Gastrocnemius medialis (tissue), 4 donors: ENCODE results near the gene PPP4R3B.

Experiments
- CTCF ChIP-seq, 5 experiments: fragments of 450-650 bp in 3 of 5; fragments of 200-600 bp in 2 of 5; sonication (generic) in 2 of 5; IDR thresholded peaks in 4 of 5; conservative IDR thresholded peaks in 1 of 5; 1 replicate in 4 of 5; 2 replicates in 1 of 5; pipeline ENCODE4 v1.5.1; 2016 to 2019; ENCODE audit warnings: antibody characterized with exemption in 5 of 5, mild to moderate bottlenecking in 3 of 5, moderate library complexity in 3 of 5
- POLR2A ChIP-seq, 2 donors: fragments of 450-650 bp; IDR thresholded peaks; one replicate each; pipeline ENCODE4 v1.6.1; 2017; ENCODE audit warnings: antibody characterized with exemption in 2 of 2, mild to moderate bottlenecking in 2 of 2, moderate library complexity in 2 of 2

DNA sequence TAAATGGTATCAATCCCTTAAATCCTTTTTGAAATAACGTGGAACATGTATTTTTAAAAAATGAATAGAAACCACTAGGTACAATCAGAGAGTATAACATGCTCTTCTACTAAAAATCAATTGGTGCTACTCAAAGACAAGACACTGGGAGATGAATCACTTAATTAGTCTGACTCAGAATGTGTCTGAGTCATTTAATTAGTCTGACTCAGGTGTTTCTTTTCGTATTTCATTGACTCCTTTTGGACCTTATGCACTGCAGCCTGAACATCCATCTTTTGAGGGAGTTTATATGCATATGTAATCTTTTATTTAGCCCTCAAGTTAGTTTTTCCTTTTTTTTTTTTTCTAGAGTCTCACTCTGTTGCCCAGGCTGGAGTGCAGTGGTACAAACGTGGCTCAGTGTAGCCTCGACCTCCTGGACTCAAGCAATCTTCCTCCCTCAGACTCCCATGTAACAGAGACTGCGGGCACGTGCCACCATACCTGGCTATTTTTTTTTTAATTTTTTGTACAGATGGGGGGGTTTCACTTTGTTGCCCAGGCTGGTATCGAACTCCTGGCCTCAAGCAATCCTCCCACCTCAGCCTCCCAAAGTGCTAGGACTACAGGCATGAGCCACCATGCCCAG is 26.5 kb downstream of the PPP4R3B start:
- TF ChIP-seq POLR2A (IDR thresholded peaks at IDR 0.05) (no peak), CTCF (IDR thresholded peaks at IDR 0.05 in 4 of 5, conservative IDR thresholded peaks at IDR 0.05 in 1 of 5) (no peak)
